ENCODE results near the gene SLCO4A1. TPM values are rescaled to one million over a fixed set of nuclear protein-coding genes. Genes with fewer than 3 reads are reported as not detected.

Gene SLCO4A1
- total and polyA plus RNA-seq, 12 donors: 1.5 to 52.7 (median 6.8) TPM

GRCh38 chr20:62691487-62691886, 49.2 kb downstream of the SLCO4A1 start:
- no peak overlapping the region for H3K4me3 ChIP-seq

GRCh38 chr20:62692176-62692575, 49.9 kb downstream of the SLCO4A1 start:
- Histone ChIP-seq H3K4me3 (no peak overlapping the region), H3K36me3 (no peaks in the 10 kb centered on the region), H3K4me1 (peaks cover 0 to 6% (median 0%) of the 10 kb centered on the region in 9 donors), H3K27ac (no peak overlapping the region), H3K27me3 (peaks cover 0 to 40% (median 25%) of the 10 kb centered on the region in 7 donors), H3K9me3 (no peaks in the 10 kb centered on the region)
- TF ChIP-seq CTCF (IDR thresholded peaks at IDR 0.05): no peak
- no peak for DNase-seq
- intact Hi-C loops (cut with DNase I): no loop called here
- 68 to 85% methylated on average over 8 of the region's 8 CpGs for WGBS, 2 donors
- ATAC-seq: no peak

More at GRCh38 chr20:62691487-62691886, 49.2 kb downstream of the SLCO4A1 start:
- 76 to 81% methylated on average over 15 of the region's 15 CpGs for WGBS, 2 donors
- Histone ChIP-seq H3K9me3 (no peaks in the 10 kb centered on the region), H3K36me3 (no peaks in the 10 kb centered on the region), H3K27ac (no peak overlapping the region), H3K27me3 (peaks cover 0 to 40% (median 26%) of the 10 kb centered on the region in 7 donors), H3K4me1 (peaks cover 0 to 6% (median 0%) of the 10 kb centered on the region in 9 donors)
- no peak for DNase-seq
- intact Hi-C loops (cut with DNase I): no loop called here
- no peak for TF ChIP-seq CTCF (IDR thresholded peaks at IDR 0.05)
- no peak for ATAC-seq

GRCh38 chr20:62692801-62693523, 50.7 kb downstream of the SLCO4A1 start:
- intact Hi-C loops (cut with DNase I): no loop called here
- Histone ChIP-seq H3K27ac (no peak overlapping the region), H3K4me3 (no peak overlapping the region), H3K4me1 (peaks cover 0 to 6% (median 0%) of the 10 kb centered on the region in 9 donors), H3K27me3 (peaks cover 0 to 40% (median 21%) of the 10 kb centered on the region in 7 donors), H3K36me3 (no peaks in the 10 kb centered on the region), H3K9me3 (no peaks in the 10 kb centered on the region)
- no peak for TF ChIP-seq CTCF (IDR thresholded peaks at IDR 0.05)
- WGBS, 2 donors: 75 to 83% methylated on average over 22 of the region's 22 CpGs
- ATAC-seq: no peak
- no peak for DNase-seq

GRCh38 chr20:62693524-62693922, 51.2 kb downstream of the SLCO4A1 start:
- no peak for TF ChIP-seq CTCF (IDR thresholded peaks at IDR 0.05)
- intact Hi-C loops (cut with DNase I): no loop called here
- no peaks in the 10 kb centered on the region for H3K9me3 ChIP-seq
- H3K4me3 ChIP-seq: no peak overlapping the region
- no peaks in the 10 kb centered on the region for H3K36me3 ChIP-seq
- peaks cover 0 to 40% (median 21%) of the 10 kb centered on the region in 7 donors for H3K27me3 ChIP-seq
- DNase-seq (no peak), ATAC-seq (no peak)
- H3K4me1 ChIP-seq: peaks cover 0 to 5% (median 0%) of the 10 kb centered on the region in 9 donors
- no peak overlapping the region for H3K27ac ChIP-seq
- 68 to 77% methylated on average over 10 of the region's 10 CpGs for WGBS, 2 donors
